Lower leg skin (tissue), 3 donors: Measurements from ENCODE around the gene APMAP.

Experiments used
- CTCF ChIP-seq, 3 donors: fragments of 450-650 bp; IDR thresholded peaks; one replicate each; pipeline ENCODE4 v1.5.1; 2016; ENCODE audit warnings: antibody characterized with exemption in 3 of 3, mild to moderate bottlenecking in 3 of 3, moderate library complexity in 2 of 3
- POLR2A ChIP-seq, 2 donors: fragments of 450-650 bp; IDR thresholded peaks; one replicate each; pipeline ENCODE4 v1.6.1; 2016 to 2017; ENCODE audit warnings: antibody characterized with exemption in 2 of 2, mild to moderate bottlenecking in 1 of 2, moderate library complexity in 1 of 2

- TF ChIP-seq CTCF (IDR thresholded peaks at IDR 0.05) (no peak), POLR2A (IDR thresholded peaks at IDR 0.05) (no peak)
Observed at GRCh38 chr20:24996449-24997377, 4.2 kb upstream of the APMAP start.
